Testis (tissue), 3 donors: ENCODE results near the gene LYRM9. TPM values are rescaled to one million over a fixed set of nuclear protein-coding genes. Genes with fewer than 3 reads are reported as not detected.

ENCODE experiments used
- DNase-seq: peaks from one replicate; pipeline ENCODE4 v3.0.0-alpha.2; 2019
- H3K27ac ChIP-seq, 2 donors: fragments of 200-600 bp; sonication (generic); one replicate each; pipeline ENCODE4 v1.5.1; 2019
- H3K27me3 ChIP-seq: fragments of 200-600 bp; sonication (generic); one replicate; pipeline ENCODE4 v1.5.1; 2019
- H3K36me3 ChIP-seq: fragments of 200-600 bp; sonication (generic); one replicate; pipeline ENCODE4 v1.5.1; 2017; ENCODE audit warnings: low read depth; ENCODE audit errors: missing control alignments
- H3K4me1 ChIP-seq: fragments of 200-600 bp; sonication (generic); one replicate; pipeline ENCODE4 v1.5.1; 2019
- H3K4me3 ChIP-seq, 2 donors: fragments of 200-600 bp; sonication (generic); one replicate each; pipeline ENCODE4 v1.5.1; 2017 to 2019
- H3K9me3 ChIP-seq: fragments of 200-600 bp; sonication (generic); one replicate; pipeline ENCODE4 v1.5.1; 2017
- CTCF ChIP-seq, 3 experiments: fragments of 450-650 bp in 2 of 3; fragments of 200-600 bp in 1 of 3; sonication (generic) in 1 of 3; IDR thresholded peaks; one replicate each; pipeline ENCODE4 v1.5.1; 2016 to 2019; ENCODE audit warnings: antibody characterized with exemption in 3 of 3, mild to moderate bottlenecking in 2 of 3, moderate library complexity in 1 of 3
- POLR2A ChIP-seq: fragments of 450-650 bp; IDR thresholded peaks from one replicate; pipeline ENCODE4 v1.6.1; 2017; ENCODE audit warnings: antibody characterized with exemption, mild to moderate bottlenecking, moderate library complexity
- WGBS, 2 donors: methylation state at CpG; one replicate each; pipeline ENCODE4 v1.1.5; 2018; 5-methylcytosine and 5-hydroxymethylcytosine counted together
- intact Hi-C: fragments of 100-400 bp; cut with DNase I; formaldehyde crosslinking; loops from one replicate; pipeline ENCODE4 v1.15.1; 2023; ENCODE audit warnings: low total_unique reads
- polyA plus RNA-seq: library from polyadenylated mRNA; stranded (reverse); fragments of 350-450 nt; fragmentation: Illumina TruSeq; extraction: RNeasy Lipid Tissue Mini Kit (QIAGEN cat#74804); gene quantifications from one replicate; pipeline ENCODE4 v1.2.3, GENCODE V29; 2014; ENCODE audit warnings: low read depth, low replicate concordance; ENCODE audit not compliant: insufficient read depth
- total RNA-seq, 2 donors: library from RNA; depleted of rRNA; stranded (reverse); fragments of >200 nt; gene quantifications; one replicate each; pipeline ENCODE4 v1.2.3, GENCODE V29; 2016

Gene LYRM9
- total and polyA plus RNA-seq, 3 donors from 2014 or later: 31.6 to 60.2 (median 42.9) TPM

- DNase-seq: no peak
- Histone ChIP-seq H3K9me3 (no peaks in the 10 kb centered on the region), H3K36me3 (no peaks in the 10 kb centered on the region), H3K4me3 (no peak overlapping the region), H3K27me3 (no peaks in the 10 kb centered on the region), H3K27ac (no peak overlapping the region), H3K4me1 (no peaks in the 10 kb centered on the region)
- intact Hi-C loops: no loop called here
- TF ChIP-seq POLR2A (no peak), CTCF (IDR thresholded peaks at IDR 0.05) (no peak)
- 49 to 57% methylated on average over 8 of the region's 8 CpGs for WGBS, 2 donors
These were observed 2.1 kb upstream of the LYRM9 start for GRCh38 chr17:27895123-27895895.

- intact Hi-C loops: no loop called here
- no peak for DNase-seq
- H3K4me3 ChIP-seq: peak overlapping the region in 1 of 2 donors; percentile 72
These were observed 807 bp upstream of the LYRM9 start for GRCh38 chr17:27893841-27894503.

DNA sequence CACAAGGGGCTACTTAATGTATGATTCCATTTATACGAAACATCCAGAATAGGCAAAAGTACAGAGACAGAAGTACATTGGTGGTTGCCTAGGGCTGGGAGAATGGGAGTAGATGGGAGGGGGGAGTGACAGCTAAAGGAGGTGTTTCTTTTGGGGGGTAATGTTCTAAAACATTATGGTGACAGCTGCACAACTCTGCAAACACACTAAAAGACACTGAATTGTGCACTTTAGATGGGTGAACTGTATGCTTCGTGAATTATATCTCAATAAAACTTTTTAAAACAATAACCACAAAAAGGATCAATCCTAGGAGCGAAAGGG, 661 bp downstream of the LYRM9 start:
- WGBS, 2 donors: 16 to 23% methylated on average over 3 of the region's 3 CpGs
- no peak for DNase-seq
- Histone ChIP-seq H3K27me3 (no peaks in the 10 kb centered on the region), H3K27ac (peak overlapping the region; percentile 46 to 84), H3K9me3 (no peaks in the 10 kb centered on the region), H3K4me1 (no peaks in the 10 kb centered on the region), H3K4me3 (peak overlapping the region; percentile 68 to 72), H3K36me3 (no peaks in the 10 kb centered on the region)
- TF ChIP-seq CTCF (IDR thresholded peaks at IDR 0.05) (no peak), POLR2A (no peak)
- intact Hi-C loops: no loop called here

More at GRCh38 chr17:27893841-27894503, 807 bp upstream of the LYRM9 start:
- 19 to 25% methylated on average over 7 of the region's 7 CpGs for WGBS, 2 donors
- peak overlapping the region in 1 of 2 donors; percentile 38 for H3K27ac ChIP-seq
- H3K36me3 ChIP-seq: no peaks in the 10 kb centered on the region
- no peaks in the 10 kb centered on the region for H3K4me1 ChIP-seq
- H3K27me3 ChIP-seq: no peaks in the 10 kb centered on the region
- no peak for TF ChIP-seq CTCF (IDR thresholded peaks at IDR 0.05)
- no peak for TF ChIP-seq POLR2A
- H3K9me3 ChIP-seq: no peaks in the 10 kb centered on the region

GRCh38 chr17:27891841-27892240, 1.3 kb downstream of the LYRM9 start:
- no peak for DNase-seq
- Histone ChIP-seq H3K4me1 (no peaks in the 10 kb centered on the region), H3K27me3 (no peaks in the 10 kb centered on the region), H3K9me3 (no peaks in the 10 kb centered on the region), H3K36me3 (no peaks in the 10 kb centered on the region), H3K27ac (no peak overlapping the region), H3K4me3 (no peak overlapping the region)
- intact Hi-C loops: no loop called here
- 89 to 90% methylated on average over 9 of the region's 9 CpGs for WGBS, 2 donors
- TF ChIP-seq POLR2A (no peak), CTCF (IDR thresholded peaks at IDR 0.05) (no peak)
